ENCODE results near the gene PCED1A.

DNA sequence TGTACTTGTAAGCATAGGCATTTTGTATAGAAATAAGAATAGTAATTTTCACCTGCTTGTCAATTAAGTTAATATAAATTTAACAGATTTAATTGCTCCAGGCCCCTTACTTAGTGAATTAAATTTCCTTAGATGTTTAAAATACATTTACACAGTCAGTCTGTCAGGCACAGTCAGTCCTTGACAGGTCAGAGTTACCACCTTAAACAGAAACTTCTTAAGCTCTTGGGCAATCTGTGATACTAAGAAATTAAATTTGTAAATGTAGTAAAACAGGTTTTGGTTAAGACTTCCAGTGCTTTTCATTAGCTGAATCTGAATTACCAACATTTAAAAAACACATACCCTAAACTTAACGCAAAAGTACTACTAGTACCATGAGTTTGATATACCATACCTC is 48.8 kb upstream of the PCED1A start:
- TF ChIP-seq EZH2 (optimal IDR thresholded peaks at IDR 0.05; ENCODE audit: low read depth, low read length) = no peak
- TF ChIP-seq, protein P1, sequence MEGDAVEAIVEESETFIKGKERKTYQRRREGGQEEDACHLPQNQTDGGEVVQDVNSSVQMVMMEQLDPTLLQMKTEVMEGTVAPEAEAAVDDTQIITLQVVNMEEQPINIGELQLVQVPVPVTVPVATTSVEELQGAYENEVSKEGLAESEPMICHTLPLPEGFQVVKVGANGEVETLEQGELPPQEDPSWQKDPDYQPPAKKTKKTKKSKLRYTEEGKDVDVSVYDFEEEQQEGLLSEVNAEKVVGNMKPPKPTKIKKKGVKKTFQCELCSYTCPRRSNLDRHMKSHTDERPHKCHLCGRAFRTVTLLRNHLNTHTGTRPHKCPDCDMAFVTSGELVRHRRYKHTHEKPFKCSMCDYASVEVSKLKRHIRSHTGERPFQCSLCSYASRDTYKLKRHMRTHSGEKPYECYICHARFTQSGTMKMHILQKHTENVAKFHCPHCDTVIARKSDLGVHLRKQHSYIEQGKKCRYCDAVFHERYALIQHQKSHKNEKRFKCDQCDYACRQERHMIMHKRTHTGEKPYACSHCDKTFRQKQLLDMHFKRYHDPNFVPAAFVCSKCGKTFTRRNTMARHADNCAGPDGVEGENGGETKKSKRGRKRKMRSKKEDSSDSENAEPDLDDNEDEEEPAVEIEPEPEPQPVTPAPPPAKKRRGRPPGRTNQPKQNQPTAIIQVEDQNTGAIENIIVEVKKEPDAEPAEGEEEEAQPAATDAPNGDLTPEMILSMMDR (IDR thresholded peaks at IDR 0.05; ENCODE audit: low read length) = no peak
- no peak for TF ChIP-seq EZH2phosphoT487 (IDR thresholded peaks at IDR 0.05; ENCODE audit: low read length)

Measured in MM.1S (cell line).